Choroid plexus epithelial cell (primary cell): ENCODE data around the gene PLCB1.

Source experiments
- DNase-seq: peaks from one replicate; pipeline ENCODE4 v3.0.0-alpha.2; 2010; ENCODE audit warnings: low read depth
- H3K4me3 ChIP-seq: 2 replicates; pipeline ENCODE4 v1.5.1; 2011; ENCODE audit warnings: low read depth, mild to moderate bottlenecking, control low read depth, low read length, moderate library complexity
- TF ChIP-seq, protein P1 (sequence below): conservative IDR thresholded peaks from 2 replicates; pipeline ENCODE4 v1.5.1; 2011; ENCODE audit warnings: low read depth, mild to moderate bottlenecking, control low read depth, inconsistent platforms, low read length, moderate library complexity

PLCB1 gene

DNA sequence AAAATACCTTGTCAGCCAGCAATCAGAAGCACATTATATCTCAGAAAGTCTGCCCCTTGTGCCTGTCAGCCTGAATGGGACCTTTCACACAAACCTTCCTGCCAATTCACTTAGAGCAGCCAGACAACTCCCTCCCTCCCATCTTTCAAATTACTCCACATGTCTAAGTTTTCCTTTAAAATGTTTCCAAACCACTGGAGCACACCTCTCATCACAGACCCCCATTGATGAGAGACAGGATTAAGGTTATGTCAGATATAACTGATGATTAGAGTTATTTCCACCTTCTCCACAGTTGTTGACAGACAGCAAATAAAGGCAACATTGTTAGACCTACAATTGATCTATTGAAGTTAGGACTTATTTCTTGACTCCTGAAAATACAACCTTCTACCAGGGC is 408.4 kb downstream of the PLCB1 start:
- no peak for DNase-seq
- TF ChIP-seq, protein P1, sequence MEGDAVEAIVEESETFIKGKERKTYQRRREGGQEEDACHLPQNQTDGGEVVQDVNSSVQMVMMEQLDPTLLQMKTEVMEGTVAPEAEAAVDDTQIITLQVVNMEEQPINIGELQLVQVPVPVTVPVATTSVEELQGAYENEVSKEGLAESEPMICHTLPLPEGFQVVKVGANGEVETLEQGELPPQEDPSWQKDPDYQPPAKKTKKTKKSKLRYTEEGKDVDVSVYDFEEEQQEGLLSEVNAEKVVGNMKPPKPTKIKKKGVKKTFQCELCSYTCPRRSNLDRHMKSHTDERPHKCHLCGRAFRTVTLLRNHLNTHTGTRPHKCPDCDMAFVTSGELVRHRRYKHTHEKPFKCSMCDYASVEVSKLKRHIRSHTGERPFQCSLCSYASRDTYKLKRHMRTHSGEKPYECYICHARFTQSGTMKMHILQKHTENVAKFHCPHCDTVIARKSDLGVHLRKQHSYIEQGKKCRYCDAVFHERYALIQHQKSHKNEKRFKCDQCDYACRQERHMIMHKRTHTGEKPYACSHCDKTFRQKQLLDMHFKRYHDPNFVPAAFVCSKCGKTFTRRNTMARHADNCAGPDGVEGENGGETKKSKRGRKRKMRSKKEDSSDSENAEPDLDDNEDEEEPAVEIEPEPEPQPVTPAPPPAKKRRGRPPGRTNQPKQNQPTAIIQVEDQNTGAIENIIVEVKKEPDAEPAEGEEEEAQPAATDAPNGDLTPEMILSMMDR = no peak
- H3K4me3 ChIP-seq = no peak overlapping the region

DNA sequence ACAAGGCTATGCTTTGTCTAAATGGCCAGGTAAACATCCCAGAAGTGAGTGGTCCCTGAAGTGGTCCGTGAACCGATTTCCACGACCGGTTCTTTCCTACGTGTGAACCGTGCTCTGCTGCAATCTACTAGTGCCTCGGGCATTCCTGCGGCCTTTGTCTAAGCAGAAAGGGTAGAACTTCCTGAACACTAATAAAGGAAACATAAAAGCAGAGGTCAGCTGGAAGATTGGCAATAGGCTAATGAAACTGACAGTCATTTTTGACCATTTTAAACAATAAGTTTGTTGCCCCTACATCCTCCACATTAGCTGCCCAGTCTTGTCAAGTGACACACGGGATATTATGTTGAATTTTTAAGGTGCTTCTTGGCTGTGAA is 410.0 kb downstream of the PLCB1 start:
- DNase-seq = no peak
- H3K4me3 ChIP-seq = no peak overlapping the region
- TF ChIP-seq, protein P1 = no peak

GRCh38 chr20:8545212-8545611 is 413.1 kb downstream of the PLCB1 start:
- TF ChIP-seq, protein P1 = no peak
- DNase-seq = no peak
- H3K4me3 ChIP-seq = no peak overlapping the region

DNA sequence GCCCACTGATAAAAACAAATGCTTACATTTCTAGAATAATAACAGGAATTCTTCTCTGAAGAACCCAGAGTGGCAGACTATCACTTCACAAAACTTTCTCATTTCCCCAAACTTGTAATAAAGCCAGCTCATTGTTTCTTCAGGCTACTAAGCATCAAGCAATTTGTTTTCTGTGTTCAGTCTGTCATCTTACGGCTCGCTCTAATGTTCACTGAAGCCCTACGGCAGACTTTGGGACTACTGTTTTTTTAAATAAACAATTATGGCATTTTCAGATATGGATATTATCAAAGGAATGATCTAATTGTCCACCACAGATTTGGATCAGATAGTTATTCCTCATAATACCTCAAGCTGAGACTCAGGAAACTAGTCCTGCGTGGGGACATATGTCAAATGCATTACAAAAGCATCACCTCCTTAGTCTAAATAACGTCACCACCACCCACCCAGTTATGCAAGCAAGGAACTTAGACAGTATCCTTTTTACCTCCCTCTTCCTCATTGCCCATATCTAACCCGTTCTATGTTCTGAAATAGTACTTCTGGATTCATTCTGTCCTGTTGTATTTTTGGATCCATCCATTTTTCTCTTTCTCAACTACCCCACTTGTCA is 415.1 kb downstream of the PLCB1 start:
- DNase-seq = no peak
- no peak overlapping the region for H3K4me3 ChIP-seq
- TF ChIP-seq, protein P1 = no peak

DNA sequence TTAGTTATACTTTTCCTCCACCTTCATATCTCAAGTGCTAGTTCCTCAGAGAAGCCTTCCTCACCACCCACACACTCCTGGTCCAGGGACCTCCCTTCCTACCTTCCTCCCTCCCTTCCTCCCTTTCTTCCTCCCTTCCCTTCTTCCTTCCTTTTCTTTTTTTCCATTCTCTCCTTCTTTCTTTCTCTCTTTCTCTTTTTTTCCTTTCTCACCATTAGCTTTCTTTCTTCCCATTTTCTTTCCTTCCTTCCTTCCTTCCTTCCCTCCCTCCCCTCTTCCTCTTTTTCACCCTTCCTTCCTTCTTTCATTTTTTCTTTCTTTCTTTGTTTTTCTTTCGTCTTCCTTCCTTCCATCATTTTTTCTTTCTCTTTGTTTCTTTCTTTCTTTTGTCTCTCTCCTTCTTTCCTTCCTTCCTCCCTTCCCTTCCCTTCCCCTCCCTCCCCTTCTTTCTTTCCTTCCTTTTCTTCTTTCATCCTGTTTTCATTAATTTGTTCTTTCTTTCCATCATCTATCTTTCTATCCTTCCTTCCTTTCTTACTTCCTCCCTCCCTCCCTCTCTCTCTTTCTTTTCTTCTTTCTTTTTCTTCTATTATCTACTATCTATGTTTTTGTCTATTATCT is 416.0 kb downstream of the PLCB1 start:
- H3K4me3 ChIP-seq = no peak overlapping the region
- TF ChIP-seq, protein P1 = no peak
- no peak for DNase-seq

- DNase-seq = no peak
- H3K4me3 ChIP-seq = no peak overlapping the region
- TF ChIP-seq, protein P1 = no peak
Observed at GRCh38 chr20:8549192-8549591, 417.1 kb downstream of the PLCB1 start.

- no peak overlapping the region for H3K4me3 ChIP-seq
- TF ChIP-seq, protein P1 = no peak
- peak; percentile 7 for DNase-seq
Observed at GRCh38 chr20:8557711-8558110, 425.6 kb downstream of the PLCB1 start.
